GM19023 (cell line): ENCODE measurements around the gene SLAMF1.
"Not testable (repeated sequence)": the region's sequence is repeated elsewhere in the genome, so short reads cannot be mapped to it uniquely, and the experiment has no call there.

ENCODE experiments used
- ATAC-seq: cut with Tn5 transposase; IDR thresholded peaks from one replicate; pipeline ENCODE4 v1.9.1; 2021; ENCODE audit warnings: mild to moderate bottlenecking, moderate library complexity; ENCODE audit not compliant: unreplicated experiment

The SLAMF1 gene

GRCh38 chr1:160646711-160647328 lies at the start of gene SLAMF1:
Gene SLAMF1, minus strand, starts transcription at chr1:160647044. Its CDS starts 99 bp downstream, at chr1:160646945.
- peak; percentile 59 for ATAC-seq

GRCh38 chr1:160692390-160692789 lies 45.5 kb upstream of the SLAMF1 start:
- not testable (repeated sequence) for ATAC-seq

GRCh38 chr1:160685266-160685665 lies 38.4 kb upstream of the SLAMF1 start:
- no peak for ATAC-seq

- ATAC-seq, result no peak
Measured at GRCh38 chr1:160682983-160683865, 36.4 kb upstream of the SLAMF1 start.

- ATAC-seq, result no peak
Measured at GRCh38 chr1:160681891-160682140, 35.0 kb upstream of the SLAMF1 start.

- ATAC-seq, result no peak
Measured at GRCh38 chr1:160681066-160681890, 34.4 kb upstream of the SLAMF1 start.

GRCh38 chr1:160680399-160680798 lies 33.6 kb upstream of the SLAMF1 start:
- no peak for ATAC-seq

GRCh38 chr1:160679893-160680292 lies 33.0 kb upstream of the SLAMF1 start:
- no peak for ATAC-seq

GRCh38 chr1:160676869-160677597 lies 30.2 kb upstream of the SLAMF1 start:
- ATAC-seq, result no peak

GRCh38 chr1:160675641-160676410 lies 29.0 kb upstream of the SLAMF1 start:
- peak; percentile 62 for ATAC-seq

GRCh38 chr1:160674415-160674814 lies 27.6 kb upstream of the SLAMF1 start:
- ATAC-seq, result no peak

GRCh38 chr1:160672789-160673695 lies 26.2 kb upstream of the SLAMF1 start:
- no peak for ATAC-seq

- no peak for ATAC-seq
Measured at GRCh38 chr1:160671603-160672517, 25.0 kb upstream of the SLAMF1 start.

GRCh38 chr1:160670701-160671100 lies 23.9 kb upstream of the SLAMF1 start:
- no peak for ATAC-seq

- ATAC-seq, result no peak
Measured at GRCh38 chr1:160669802-160670201, 23.0 kb upstream of the SLAMF1 start.

- no peak for ATAC-seq
Measured at GRCh38 chr1:160669276-160669675, 22.4 kb upstream of the SLAMF1 start.

GRCh38 chr1:160667896-160668295 lies 21.1 kb upstream of the SLAMF1 start:
- ATAC-seq, result no peak

- ATAC-seq, result no peak
Measured at GRCh38 chr1:160666079-160666442, 19.2 kb upstream of the SLAMF1 start.
